HG03159 (cell line): ENCODE results near the gene HMGXB4.

Source experiments
- ATAC-seq: cut with Tn5 transposase; IDR thresholded peaks from one replicate; pipeline ENCODE4 v1.9.1; 2021; ENCODE audit warnings: mild to moderate bottlenecking, moderate library complexity; ENCODE audit not compliant: unreplicated experiment

The HMGXB4 gene

GRCh38 chr22:35325209-35325608 lies 67.9 kb downstream of the HMGXB4 start:
- ATAC-seq, result no peak

- no peak for ATAC-seq
Observed at GRCh38 chr22:35326854-35327562, 69.7 kb downstream of the HMGXB4 start.

DNA sequence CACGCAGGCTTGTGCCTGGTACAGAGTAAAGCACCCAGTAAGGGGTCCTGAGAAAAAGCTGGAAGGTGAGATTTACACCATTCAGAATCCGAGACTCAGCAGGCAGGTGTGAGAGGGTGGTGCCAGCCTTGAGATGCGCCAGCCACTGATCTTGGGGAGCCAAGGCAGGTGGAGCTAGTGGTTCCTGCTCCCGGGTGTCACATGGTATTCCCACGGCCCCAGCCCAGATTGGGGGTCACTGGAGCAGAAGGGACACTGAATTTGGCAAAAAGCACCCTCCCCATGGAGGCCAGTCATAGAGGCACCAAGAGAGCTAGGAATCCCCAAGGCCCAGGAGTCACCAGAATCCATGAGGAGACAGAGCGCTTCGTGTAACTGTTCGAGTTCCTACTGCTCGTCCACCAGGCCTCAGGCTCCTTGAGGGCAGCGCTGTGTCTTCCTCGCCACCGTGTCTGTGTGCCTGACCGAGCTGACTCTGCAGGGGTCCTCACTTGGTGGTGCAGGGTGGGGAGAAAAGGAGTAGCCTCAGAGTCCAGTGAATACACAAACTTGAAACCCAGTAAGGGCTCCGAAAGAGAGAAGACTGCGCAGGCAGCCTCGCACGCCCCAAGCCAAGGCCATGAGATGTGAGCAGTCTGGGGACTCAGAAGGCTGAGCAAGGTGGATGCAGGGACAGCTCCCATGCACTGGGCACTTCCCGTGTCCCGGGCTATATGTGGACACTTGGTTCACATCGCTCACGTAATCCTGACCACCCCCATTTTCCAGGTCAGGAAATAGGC lies 70.6 kb downstream of the HMGXB4 start:
- no peak for ATAC-seq

DNA sequence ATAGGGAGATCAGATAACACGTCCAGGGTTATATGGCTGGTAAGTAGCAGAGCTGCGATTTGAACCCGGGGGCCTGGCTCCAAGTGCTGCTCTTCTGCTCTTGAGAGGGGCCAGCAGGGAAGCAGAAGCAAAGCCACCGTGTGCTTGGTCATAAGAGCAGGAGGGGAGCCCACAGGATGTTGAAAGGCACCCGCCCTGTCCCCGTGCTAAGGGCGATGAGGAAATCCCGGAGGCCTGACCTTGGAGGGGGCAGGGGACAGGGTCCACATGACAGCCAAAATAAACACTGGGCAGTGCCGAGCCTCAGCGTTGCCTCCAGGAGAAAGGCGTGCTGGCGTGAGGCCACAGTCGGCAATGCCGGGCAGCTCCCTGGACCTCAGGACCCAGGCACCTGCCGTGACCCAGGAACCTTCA lies 71.2 kb downstream of the HMGXB4 start:
- ATAC-seq, result no peak

DNA sequence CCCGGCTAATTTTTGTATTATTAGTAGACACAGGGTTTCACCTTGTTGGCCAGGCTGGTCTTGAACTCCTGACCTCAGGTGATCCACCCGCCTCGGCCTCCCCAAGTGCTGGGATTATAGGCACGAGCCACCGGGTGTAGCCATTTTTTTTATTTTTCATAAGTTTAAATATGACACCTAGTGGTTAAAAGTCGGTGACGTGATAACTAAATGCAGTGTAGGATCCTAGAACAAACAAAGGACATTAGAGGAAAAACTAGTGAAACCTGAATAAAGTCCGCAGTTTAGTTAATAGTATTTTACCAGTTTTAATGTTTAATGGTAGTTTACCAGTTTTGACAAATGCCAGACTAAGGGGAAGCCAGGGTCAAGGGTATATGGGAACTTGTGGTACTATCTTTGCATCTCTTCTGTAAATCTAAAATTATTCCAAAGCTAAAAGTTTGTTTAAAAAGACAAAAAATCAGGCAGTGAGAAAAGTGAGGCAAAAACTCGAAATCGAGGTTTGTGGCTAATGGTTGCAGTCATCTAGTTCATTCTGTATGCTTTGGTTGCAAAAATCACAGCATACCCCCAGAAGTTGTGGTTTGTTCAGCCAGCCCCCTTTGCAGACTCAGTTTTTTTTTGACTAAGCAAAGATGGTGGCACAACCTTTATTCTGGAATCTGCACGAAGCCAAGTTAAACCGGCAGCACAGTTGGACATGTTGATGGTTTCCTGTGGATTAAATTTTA lies 72.0 kb downstream of the HMGXB4 start:
- ATAC-seq, result no peak

DNA sequence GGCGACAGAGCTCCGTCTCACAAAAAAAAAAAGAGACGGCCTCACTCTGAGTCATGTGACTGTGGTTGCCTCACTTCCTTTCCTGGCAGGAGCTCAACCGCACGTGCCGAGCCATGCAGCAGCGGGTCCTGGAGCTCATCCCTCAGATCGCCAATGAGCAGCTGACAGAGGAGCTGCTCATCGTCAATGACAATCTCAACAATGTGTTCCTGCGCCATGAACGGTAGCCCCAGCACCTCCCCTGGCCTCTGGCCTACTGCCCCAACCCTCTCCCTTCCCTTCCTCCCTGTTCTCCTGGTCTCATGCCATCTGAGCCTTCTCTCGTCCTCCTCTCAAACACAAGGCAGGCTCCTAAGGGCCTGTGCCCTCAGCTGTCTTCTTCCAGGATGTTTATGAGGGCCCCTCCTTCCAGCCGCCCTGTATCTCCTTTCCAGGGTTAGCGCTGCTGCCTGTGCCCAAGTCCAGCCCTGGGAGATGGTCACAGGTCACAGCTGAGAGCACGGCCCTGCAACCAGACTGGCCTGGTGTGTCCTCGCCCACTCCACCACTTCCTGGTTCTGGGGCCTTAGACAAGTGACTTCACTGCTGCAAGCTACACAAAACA lies 73.1 kb downstream of the HMGXB4 start:
- no peak for ATAC-seq

DNA sequence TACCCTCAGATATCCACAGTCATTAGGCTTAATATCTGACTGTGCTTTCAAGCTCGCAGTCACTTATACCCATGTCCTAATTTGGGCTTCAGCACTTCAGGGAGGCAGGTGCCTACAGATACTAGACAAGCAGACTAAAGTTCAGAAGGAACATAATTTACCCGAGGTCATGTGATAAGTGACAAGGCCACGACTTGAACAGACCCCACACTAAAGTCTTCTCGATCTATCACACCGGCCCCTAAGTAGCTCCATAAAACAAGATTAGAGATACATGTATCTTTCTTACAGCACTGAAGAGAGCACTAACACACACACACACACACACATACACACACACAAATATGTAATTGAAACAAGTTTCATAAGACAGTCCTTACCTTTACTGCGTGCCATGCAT lies 75.0 kb downstream of the HMGXB4 start:
- ATAC-seq, result no peak

DNA sequence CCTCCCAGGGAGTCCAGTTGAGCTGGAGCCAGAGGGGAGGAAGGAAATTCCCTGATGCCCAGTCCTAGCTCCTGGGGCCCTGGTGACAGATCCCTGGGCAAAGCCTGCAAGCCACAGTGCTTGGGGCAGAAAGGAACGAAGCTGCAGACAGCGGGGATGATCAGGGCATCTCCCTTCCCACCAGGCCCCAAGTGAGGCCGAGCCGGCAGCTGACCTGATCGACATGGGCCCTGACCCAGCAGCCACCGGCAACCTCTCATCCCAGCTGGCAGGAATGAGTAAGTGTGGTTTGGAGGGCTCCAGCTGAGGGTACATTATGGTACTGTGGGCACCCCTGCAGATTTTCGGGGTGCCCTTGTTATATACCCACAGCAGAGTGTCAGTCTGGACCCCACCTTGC lies 75.9 kb downstream of the HMGXB4 start:
- ATAC-seq, result no peak

DNA sequence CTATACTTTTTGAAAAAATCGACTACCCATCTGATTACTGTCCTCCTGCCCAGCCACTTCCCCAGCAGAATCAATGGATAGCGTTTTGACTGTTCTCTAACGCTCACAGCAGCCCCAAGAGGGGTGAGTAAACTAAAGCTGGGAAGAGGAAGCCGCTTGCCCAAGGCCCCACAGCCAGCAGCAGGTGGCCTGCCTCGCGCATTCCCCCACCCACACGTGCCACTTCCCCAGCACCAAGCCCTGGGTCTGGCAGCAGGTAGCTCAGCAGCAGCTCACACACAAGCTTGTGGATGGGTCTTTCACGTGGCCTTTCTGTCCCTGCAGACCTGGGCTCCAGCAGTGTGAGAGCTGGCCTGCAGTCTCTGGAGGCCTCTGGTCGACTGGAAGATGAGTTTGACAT lies 76.7 kb downstream of the HMGXB4 start:
- no peak for ATAC-seq

- no peak for ATAC-seq
Observed at GRCh38 chr22:35335468-35335867, 78.2 kb downstream of the HMGXB4 start.

- ATAC-seq, result no peak
Observed at GRCh38 chr22:35335936-35336781, 78.9 kb downstream of the HMGXB4 start.

GRCh38 chr22:35337932-35338331 lies 80.6 kb downstream of the HMGXB4 start:
- no peak for ATAC-seq

DNA sequence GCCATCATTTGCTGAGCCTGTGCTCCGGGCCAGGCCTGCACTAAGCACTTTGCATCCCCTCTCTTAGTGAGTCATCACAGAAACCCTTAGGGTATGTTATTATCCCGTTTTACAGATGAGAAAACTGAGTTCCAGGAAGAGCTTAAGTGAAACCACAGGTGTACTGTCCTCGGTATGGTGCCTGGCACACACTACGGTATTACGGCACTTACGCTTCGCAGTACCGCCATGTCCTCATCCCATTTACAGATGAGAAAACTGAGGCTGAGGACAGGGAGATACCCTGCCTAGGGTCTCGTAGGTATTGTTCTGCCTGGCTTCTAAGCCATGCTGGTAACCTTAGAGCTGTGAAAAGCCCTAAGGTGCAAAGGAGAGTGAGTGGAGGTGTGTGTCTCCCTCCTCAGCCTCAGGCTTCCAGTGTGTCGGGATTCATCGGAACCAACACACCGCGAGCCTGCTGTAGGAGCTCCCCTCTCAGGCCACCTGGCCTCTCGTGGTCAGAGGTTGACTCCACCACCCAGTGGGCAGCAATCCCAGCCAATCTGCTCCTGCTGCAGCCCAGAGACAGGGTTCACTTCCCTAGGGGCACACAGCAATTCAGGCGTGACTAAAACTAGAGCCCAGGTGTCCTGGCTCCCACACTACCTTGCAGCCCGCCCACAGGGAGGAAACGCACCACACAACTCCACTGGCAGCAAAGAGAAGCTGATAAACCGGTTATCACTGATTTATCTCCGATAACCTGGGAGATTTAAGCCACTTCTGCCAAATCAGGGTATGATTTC lies 84.0 kb downstream of the HMGXB4 start:
- no peak for ATAC-seq

DNA sequence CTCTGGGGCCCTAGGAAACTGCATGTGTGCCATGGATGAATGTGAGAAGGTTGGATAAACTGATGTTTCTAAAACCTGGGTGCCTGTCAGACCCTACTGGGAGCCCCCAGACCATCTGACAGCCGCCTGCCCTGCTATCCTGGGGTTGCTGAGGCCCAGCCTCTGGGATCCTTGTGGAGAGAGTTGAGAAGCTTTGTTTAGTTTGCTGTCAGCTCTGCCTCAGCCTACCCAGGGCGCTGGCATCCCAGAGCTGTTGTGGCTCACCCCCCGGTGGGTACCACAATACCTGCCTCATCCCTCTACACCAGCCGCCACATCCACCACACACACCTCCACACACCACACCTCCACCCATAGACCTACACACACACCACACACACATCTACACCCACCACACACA lies 85.1 kb downstream of the HMGXB4 start:
- no peak for ATAC-seq

GRCh38 chr22:35343664-35344550 lies 86.6 kb downstream of the HMGXB4 start:
- no peak for ATAC-seq

DNA sequence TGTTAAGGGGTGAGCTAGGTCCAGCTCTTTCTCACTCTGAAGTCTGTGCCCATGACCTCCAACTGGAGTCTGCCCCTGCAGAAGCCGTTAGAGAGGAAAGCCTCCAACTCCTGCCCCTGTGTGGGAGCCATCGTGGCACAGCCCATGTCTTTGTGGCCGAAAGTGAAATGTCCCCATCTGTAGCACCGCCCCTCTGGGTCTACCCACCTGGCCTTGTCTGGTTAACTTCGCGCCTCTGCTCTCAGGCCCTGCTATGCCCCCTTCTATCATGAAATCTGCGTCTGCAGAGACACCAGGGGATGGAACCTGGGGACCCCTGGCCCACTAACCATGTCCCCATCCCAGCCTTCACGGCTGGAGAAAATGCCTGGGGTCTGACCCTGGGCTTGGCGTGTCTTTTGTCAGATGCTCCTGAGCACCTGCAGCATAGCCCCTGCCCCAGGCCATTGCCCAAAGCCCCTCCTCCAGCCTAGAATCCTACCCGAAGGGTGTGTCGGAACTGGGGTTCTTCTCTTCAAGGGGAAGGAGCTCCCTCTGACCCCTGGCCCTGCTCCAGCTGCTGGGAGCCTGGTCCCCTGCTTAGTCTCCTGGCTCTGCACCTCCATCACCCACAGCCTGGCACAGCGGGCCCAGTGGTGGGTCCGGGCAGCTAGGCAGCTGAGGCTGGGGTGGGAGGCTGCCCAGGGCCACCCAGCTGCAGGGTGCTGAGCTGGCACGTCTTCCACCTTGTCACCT lies 87.8 kb downstream of the HMGXB4 start:
- ATAC-seq, result no peak
